Germinal center (tissue), 1 donor: ENCODE measurements around the gene RELN.

Experiments
- DNase-seq: peaks from one replicate; pipeline ENCODE4 v3.0.0; 2012; ENCODE audit warnings: mixed read lengths, low spot score

The RELN gene

DNA sequence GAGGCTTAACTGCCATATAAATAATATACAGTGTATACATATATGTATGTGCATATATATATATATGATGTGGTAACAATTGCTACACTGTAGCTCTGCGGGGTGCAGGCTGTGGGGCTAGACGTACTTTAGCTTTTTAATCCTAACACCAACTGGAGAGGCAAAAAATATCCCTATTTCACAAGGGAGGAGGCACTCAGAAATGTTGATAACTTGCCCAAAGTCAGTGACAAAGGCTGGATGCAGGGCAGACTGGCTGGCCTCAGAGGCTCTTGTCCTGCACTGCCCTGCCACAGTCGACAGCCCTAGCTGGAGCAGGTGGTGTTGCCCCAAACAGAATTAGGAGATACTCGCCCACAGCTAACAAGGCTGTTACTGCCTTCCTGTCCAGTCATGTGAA lies 1.5 kb upstream of the RELN start:
- DNase-seq: no peak

GRCh38 chr7:103989785-103990767 lies 618 bp upstream of the RELN start:
- DNase-seq: peak; percentile 6

DNA sequence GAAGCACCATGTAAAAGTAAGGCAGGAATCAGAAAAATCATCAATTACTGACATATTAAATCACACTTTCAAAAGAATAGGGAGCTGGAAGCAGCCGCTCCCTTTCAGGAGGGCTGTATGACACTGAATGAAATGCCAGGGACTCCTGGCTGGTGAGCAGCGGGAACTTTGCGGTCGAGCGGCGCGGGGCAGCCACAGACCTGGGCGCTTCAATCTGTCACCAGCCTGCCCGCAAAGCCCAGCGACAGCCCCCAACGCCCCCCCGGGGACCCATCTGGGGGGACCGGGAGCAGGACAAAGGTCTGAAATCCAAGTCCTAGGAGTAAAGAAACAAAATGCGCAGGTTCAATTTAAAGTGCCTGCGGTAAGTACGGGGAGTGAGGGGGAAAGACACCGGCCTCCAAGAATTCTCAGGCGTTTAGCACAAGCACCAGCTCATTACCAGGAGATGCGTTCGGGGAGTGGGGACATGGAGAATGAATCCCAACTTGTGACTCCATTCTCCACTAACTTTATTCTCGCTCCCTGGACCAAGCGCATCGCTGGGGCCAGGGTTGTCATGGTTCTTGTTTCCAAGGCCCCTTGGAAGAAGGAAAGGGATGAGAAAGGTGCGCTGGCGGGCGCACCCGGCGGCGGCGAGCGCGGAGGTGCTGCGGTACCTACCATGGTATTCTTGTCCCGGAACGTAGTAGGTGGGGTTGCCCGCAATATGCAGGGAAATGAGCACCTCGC lies 824 bp downstream of the RELN start:
- no peak for DNase-seq

DNA sequence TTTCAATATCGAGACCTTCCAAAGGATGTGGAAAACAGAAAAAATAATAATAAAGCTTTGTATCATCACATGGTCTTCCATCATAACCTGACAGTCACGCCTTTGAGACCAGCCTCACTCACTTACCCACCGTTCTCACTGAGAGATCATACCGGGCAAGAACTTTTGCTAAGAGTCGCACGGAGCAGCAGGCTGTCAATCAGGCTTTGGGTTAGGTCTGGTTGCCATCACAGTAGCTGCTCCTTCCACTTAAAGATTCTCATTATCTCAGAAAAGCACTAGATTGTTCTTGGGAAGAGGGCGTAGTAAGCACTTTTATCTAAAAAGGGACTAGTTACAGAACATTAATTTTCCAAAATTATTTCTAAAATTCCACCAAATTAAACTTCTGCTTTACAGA lies 2.0 kb downstream of the RELN start:
- DNase-seq: no peak

- no peak for DNase-seq
Measured at GRCh38 chr7:103985565-103986126, 3.8 kb downstream of the RELN start.

DNA sequence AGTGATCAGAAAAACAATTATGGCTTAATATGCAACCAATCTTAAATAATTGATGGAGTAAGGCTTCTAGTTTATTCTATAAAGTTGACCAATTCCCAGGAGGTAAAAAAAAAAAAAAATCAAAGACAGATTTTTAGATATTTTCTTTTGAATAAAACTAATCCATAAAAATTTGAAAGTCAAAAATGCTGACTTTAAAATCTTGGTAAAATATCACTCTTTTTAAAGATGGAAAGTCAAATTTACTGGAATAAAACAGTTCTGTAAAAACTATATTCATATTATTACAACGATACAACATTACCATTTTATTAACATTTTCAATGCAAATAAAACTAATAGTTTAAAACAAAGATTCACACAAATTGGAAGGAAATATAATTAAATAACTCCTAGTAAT lies 5.4 kb downstream of the RELN start:
- DNase-seq: no peak

DNA sequence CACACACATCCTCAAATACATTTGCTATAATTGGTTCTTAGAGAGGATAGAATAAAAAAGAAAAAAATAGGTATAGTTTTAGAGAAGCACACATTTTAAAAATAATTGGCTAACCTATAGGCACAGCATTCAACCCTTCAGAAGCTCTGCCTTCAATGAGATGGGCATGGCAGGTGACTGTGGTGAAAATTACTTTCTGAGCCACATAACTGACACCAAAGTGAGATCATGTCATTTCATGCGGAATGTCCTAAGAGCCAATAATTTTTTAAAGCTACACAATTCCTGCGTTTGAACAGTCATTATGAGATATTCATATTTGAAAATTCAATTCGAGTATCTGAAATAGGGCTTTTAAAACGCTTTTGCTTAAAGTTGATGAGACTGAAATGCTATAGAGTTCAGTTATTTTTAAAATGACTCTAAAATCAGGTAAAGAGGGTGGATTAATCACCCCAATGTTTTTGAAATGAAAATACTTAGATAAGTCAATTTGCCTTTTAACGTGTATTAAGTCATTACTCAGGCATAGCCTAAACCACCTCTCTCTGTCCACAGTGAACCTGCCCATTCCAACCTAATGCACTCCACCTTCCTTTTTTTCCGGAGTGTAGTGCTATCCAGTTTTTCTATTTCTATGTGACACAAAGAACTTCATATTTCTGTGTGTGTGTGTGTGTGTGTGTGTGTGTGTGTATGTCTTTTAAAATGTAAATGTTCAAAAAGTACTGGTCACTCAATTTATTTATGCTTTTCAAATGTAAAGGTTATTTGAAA lies 6.1 kb downstream of the RELN start:
- DNase-seq: no peak

- no peak for DNase-seq
Measured at GRCh38 chr7:103981003-103981423, 8.4 kb downstream of the RELN start.

- DNase-seq: no peak
Measured at GRCh38 chr7:103972779-103973434, 16.6 kb downstream of the RELN start.

DNA sequence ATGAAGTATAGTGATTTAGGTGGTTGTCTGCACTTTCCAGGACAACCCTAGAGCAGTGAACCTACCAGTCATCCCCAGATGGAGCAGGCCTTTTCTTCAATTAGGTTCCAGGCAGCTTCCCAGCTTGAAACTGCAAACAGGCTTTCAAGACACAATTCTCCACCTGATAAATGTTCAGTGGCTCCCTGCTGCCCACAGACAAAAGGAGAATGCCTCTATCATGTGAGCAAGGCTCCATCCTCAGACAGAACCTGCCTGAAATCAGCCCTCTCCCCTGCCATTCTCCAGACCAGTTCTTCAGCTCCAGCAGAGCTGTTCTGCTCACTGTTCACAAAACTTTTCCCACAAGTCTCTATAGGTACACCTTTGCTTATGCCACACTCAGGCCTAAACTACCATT lies 22.1 kb downstream of the RELN start:
- no peak for DNase-seq

GRCh38 chr7:103966593-103967277 lies 22.7 kb downstream of the RELN start:
- no peak for DNase-seq

DNA sequence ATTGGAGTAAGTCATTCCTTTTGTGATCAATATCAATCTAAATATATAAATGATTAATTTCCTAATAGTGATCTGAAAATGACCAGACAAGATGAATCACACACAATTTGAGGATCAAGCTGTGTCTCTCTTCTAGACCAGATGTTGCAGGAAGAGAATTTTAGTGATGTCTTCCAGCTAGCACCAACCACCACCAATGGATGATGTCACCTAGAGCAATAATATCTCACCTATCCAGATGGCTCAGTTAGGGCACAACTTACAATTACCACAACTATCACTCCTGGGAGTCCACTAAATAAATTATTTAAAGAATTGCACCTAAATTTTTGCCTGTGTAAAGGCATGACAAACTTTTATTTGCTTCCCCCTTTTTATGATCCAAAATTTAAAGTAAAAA lies 25.2 kb downstream of the RELN start:
- DNase-seq: no peak

- no peak for DNase-seq
Measured at GRCh38 chr7:103962070-103962469, 27.4 kb downstream of the RELN start.

DNA sequence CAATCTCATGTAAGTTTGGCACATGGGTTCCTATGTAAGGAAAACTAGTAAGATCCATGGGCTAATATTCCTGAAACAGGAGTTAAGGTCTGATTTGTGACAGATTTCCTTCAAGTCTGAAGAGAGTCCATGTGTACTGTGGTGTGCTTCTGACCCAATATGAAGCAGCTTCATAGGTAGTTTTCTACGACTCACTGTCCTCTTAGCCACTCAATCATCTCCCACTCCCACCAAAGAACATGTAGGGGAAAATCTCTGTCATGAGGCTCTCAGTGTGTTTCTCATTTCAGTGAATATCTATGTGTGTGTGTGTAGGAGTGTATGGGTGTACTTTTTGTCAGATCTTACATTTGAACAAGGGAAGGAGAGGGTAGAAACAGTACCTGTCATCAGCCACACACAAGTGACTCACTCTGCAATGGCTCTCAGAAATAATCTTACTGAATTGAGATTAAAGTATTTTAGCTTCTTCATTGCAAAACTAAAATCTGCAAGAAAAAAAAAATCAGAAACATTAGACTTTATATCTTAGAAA lies 31.1 kb downstream of the RELN start:
- no peak for DNase-seq

- DNase-seq: no peak
Measured at GRCh38 chr7:103955985-103956384, 33.5 kb downstream of the RELN start.

- DNase-seq: no peak
Measured at GRCh38 chr7:103952408-103952807, 37.0 kb downstream of the RELN start.

DNA sequence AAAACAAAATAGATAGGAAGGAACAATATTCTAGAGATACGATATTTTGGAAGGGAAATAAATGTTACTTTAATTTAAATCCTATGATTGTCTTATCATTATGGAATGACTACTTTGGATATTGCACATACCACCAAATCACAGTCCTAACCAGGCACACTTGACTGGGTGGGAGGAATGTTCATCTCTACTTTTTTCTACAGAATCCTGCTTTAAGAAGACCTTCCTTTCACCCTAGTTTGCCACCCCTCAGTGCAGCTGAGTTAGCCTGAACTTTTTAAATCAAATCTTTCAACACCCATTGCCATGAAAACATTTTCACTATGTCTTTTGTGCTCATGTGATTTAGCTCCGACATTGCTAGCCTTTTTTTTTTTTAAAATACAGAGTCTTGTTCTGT lies 38.1 kb downstream of the RELN start:
- DNase-seq: no peak

DNA sequence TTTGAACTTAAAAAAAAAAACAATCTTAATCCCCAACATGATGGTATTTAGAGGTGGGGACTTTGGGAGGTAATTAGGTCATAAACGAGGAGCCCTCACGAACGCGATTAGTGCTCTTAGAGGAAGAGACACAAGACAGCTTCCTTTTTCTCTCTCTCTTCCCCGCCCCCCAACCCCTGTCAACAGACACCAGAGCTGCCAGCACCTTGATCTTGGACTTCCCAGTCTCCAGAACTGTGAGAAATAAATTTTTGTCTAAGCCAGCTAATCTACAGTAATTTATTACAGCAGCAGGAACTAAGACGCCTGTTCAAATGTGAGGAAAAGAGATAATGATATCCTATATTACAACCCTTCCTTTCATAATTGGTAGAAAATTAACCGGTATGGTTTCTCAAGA lies 40.1 kb downstream of the RELN start:
- no peak for DNase-seq

DNA sequence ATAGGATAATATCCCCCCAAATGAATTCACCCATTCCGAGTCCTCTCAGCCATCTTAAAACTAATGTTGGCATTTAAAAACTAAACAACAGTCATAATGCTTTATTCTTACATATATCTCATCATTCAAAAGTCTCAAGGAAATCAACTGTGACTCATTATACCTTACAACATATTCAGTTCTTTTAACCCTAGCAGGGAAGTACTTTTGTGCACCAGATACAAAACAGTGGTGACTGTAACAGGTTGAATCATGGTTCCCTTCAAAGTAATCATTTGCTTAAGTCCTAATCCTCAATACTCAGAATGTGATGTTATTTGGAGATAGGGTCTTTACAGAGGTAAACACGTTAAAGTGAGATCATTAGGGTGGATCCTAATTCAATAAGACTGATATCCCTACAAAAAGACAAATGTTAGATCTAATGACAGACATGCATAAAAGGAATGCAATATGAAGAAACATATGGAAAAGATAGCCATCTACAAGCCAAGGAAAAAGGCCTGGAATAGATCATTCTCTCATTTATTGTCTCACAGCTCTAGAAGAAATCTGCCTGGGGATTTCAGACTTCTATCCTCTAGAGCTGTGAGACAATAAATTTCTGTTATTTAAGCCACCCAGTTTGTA lies 42.3 kb downstream of the RELN start:
- DNase-seq: no peak

DNA sequence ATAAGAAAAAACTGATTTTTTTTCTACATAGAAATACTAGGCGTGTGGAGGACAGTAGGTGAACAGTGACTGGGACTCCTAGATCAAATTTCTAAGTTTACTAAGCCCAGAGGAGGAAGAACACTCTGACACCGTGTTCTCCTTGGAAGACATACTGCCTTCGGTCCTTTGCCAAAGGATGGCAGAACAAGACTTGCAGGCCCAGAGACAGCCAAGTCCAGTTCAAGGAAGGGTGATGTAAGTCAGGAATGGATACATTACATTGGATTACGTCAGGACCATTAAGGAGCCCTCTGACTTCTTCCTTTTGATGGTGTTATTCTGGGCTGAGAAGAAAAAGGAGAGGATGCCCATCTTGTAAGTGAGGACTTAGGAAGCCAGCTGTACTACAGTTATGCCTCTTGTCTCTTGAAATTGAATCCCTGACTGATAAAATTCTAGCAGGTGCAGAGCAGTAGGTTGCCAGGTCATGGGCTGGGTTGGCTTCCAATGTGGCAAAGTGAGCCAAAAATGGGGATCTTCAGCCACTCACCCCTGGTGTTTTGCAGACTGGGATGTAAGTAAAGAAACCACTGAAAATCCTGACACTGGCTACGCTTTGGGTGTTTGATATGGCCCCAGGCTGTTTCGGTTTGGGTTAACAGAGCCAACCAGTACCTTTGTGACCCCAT lies 45.1 kb downstream of the RELN start:
- no peak for DNase-seq
